Liver (tissue), 9 donors: ENCODE data around the gene CPAMD8. TPM values are rescaled to one million over a fixed set of nuclear protein-coding genes. Genes with fewer than 3 reads are reported as not detected.

Source experiments
- DNase-seq: peaks from one replicate; pipeline ENCODE4 v3.0.0-alpha.2; 2017; ENCODE audit warnings: low spot score
- H3K27ac ChIP-seq, 2 donors: one replicate each; pipeline ENCODE4 v1.7.0; 2013; ENCODE audit warnings: inconsistent platforms in 2 of 2, low read length in 2 of 2, control low read depth in 1 of 2, low read depth in 1 of 2, mild to moderate bottlenecking in 1 of 2
- H3K27me3 ChIP-seq, 4 donors: one replicate each; pipeline versions ENCODE4 v1.6.1 to v1.7.0; 2013; ENCODE audit warnings: low read length in 3 of 4, inconsistent platforms in 1 of 4, mild to moderate bottlenecking in 1 of 4, moderate library complexity in 1 of 4; ENCODE audit not compliant: control insufficient read depth in 4 of 4, insufficient read depth in 4 of 4
- H3K36me3 ChIP-seq, 4 donors: one replicate each; pipeline versions ENCODE4 v1.6.1 to v1.7.0; 2013; ENCODE audit warnings: low read length in 3 of 4, mild to moderate bottlenecking in 3 of 4, low read depth in 1 of 4, moderate library complexity in 1 of 4; ENCODE audit not compliant: control insufficient read depth in 4 of 4, insufficient read depth in 3 of 4
- H3K4me1 ChIP-seq, 4 donors: one replicate each; pipeline versions ENCODE4 v1.6.1 to v1.7.0; 2013; ENCODE audit warnings: low read length in 3 of 4, mild to moderate bottlenecking in 3 of 4, moderate library complexity in 1 of 4; ENCODE audit not compliant: control insufficient read depth in 4 of 4, insufficient read depth in 4 of 4
- H3K4me3 ChIP-seq, 3 donors: one replicate each; pipeline versions ENCODE4 v1.6.1 to v1.7.0; 2013; ENCODE audit warnings: low read length in 3 of 3, control low read depth in 1 of 3, low read depth in 1 of 3, mild to moderate bottlenecking in 1 of 3
- H3K9ac ChIP-seq, 2 donors: one replicate each; pipeline ENCODE4 v1.7.0; 2013; ENCODE audit warnings: low read length in 2 of 2, mild to moderate bottlenecking in 2 of 2, moderate library complexity in 2 of 2, control low read depth in 1 of 2, low read depth in 1 of 2
- H3K9me3 ChIP-seq, 4 donors: one replicate each; pipeline versions ENCODE4 v1.6.1 to v1.7.0; 2013; ENCODE audit warnings: low read length in 3 of 4; ENCODE audit not compliant: control insufficient read depth in 4 of 4
- CTCF ChIP-seq: fragments of 150-350 bp; IDR thresholded peaks from 2 replicates; pipeline ENCODE4 v1.5.1; 2017; ENCODE audit warnings: improper control_type of control experiment, low read depth, low read length; ENCODE audit not compliant: missing input control
- EGR1 ChIP-seq, 2 donors: IDR thresholded peaks; 2 replicates each; pipeline ENCODE4 v1.6.1; 2016 to 2018; ENCODE audit warnings: antibody characterized with exemption in 2 of 2, low read depth in 2 of 2
- FOXA1 ChIP-seq: IDR thresholded peaks from 2 replicates; pipeline ENCODE4 v1.6.1; 2016; ENCODE audit warnings: antibody characterized with exemption
- FOXA2 ChIP-seq: IDR thresholded peaks from 2 replicates; pipeline ENCODE4 v1.6.1; 2016; ENCODE audit warnings: antibody characterized with exemption
- GABPA ChIP-seq, 2 donors: IDR thresholded peaks in 1 of 2; conservative IDR thresholded peaks in 1 of 2; 2 replicates each; pipeline ENCODE4 v1.6.1; 2016; ENCODE audit warnings: antibody characterized with exemption in 2 of 2, mild to moderate bottlenecking in 1 of 2, moderate library complexity in 1 of 2
- HNF4A ChIP-seq, 2 donors: conservative IDR thresholded peaks; 2 replicates each; pipeline ENCODE4 v1.6.1; 2016; ENCODE audit warnings: antibody characterized with exemption in 2 of 2, mild to moderate bottlenecking in 2 of 2
- HNF4G ChIP-seq: IDR thresholded peaks from 2 replicates; pipeline ENCODE4 v1.6.1; 2016; ENCODE audit warnings: antibody characterized with exemption
- JUND ChIP-seq, 2 donors: IDR thresholded peaks; 2 replicates each; pipeline ENCODE4 v1.6.1; 2016; ENCODE audit warnings: antibody characterized with exemption in 2 of 2
- MAX ChIP-seq: IDR thresholded peaks from 2 replicates; pipeline ENCODE4 v1.6.1; 2016; ENCODE audit warnings: antibody characterized with exemption
- NR2F2 ChIP-seq: IDR thresholded peaks from 2 replicates; pipeline ENCODE4 v1.6.1; 2016; ENCODE audit warnings: antibody characterized with exemption
- RAD21 ChIP-seq, 2 donors: IDR thresholded peaks; 2 replicates each; pipeline ENCODE4 v1.6.1; 2016; ENCODE audit warnings: antibody characterized with exemption in 2 of 2, mild to moderate bottlenecking in 2 of 2
- RXRA ChIP-seq, 2 donors: IDR thresholded peaks; 2 replicates each; pipeline ENCODE4 v1.6.1; 2017 to 2018; ENCODE audit warnings: antibody characterized with exemption in 2 of 2, mild to moderate bottlenecking in 1 of 2
- SP1 ChIP-seq: IDR thresholded peaks from 2 replicates; pipeline ENCODE4 v1.6.1; 2018; ENCODE audit warnings: antibody characterized with exemption, mild to moderate bottlenecking
- TAF1 ChIP-seq: conservative IDR thresholded peaks from 2 replicates; pipeline ENCODE4 v1.6.1; 2016; ENCODE audit warnings: antibody characterized with exemption, mild to moderate bottlenecking
- YY1 ChIP-seq: IDR thresholded peaks from 2 replicates; pipeline ENCODE4 v1.6.1; 2016; ENCODE audit warnings: antibody characterized with exemption, mild to moderate bottlenecking
- ZBTB33 ChIP-seq: IDR thresholded peaks from 2 replicates; pipeline ENCODE4 v1.6.1; 2016; ENCODE audit warnings: antibody characterized with exemption
- WGBS: extraction: QIAGEN DNeasy Blood & Tissue Kit; methylation state at CpG from one replicate; pipeline ENCODE4 v1.1.7; 2013; 5-methylcytosine and 5-hydroxymethylcytosine counted together
- polyA plus RNA-seq, 2 donors: library from polyadenylated mRNA; stranded (reverse) in 1 of 2; unstranded in 1 of 2; fragments of 200-250 nt in 1 of 2; fragments of >200 nt in 1 of 2; fragmentation: Nextera tagmentation in 1 of 2; extraction: Ambion mirVana in 1 of 2; gene quantifications; one replicate each; pipeline versions ENCODE4 v1.2.1 to v1.2.3, GENCODE V29; 2013 to 2015
- total RNA-seq, 2 donors: library from RNA; depleted of rRNA; stranded (reverse); fragments of >200 nt; gene quantifications; one replicate each; pipeline ENCODE4 v1.2.3, GENCODE V29; 2014
- TF ChIP-seq, protein P1 (sequence below): IDR thresholded peaks from 2 replicates; pipeline ENCODE4 v1.6.1; 2016; ENCODE audit warnings: antibody characterized with exemption, mild to moderate bottlenecking
- TF ChIP-seq, protein P2 (sequence below): IDR thresholded peaks from 2 replicates; pipeline ENCODE4 v1.6.1; 2016; ENCODE audit warnings: antibody characterized with exemption
- donor health status: healthy.
- donor health status: healthy.
- donor health status: healthy.
- donor health status: healthy.
- donor health status: healthy.

The CPAMD8 gene
- total and polyA plus RNA-seq, 4 donors = 0.92 to 1.4 (median 1.1) TPM

- Histone ChIP-seq H3K27ac (peak overlapping the region in 1 of 2 donors; percentile 36), H3K36me3 (no peaks in the 10 kb centered on the region), H3K27me3 (no peaks in the 10 kb centered on the region), H3K4me3 (no peak overlapping the region), H3K9ac (no peak overlapping the region), H3K4me1 (no peaks in the 10 kb centered on the region), H3K9me3 (peaks cover 0 to 13% (median 2%) of the 10 kb centered on the region in 4 donors)
- TF ChIP-seq EGR1 (IDR thresholded peaks at IDR 0.05; ENCODE audit: low read depth in 2 of 2) = no peak
- TF ChIP-seq HNF4G = no peak
- TF ChIP-seq RAD21 (IDR thresholded peaks at IDR 0.05) = no peak
- TF ChIP-seq, protein P1, sequence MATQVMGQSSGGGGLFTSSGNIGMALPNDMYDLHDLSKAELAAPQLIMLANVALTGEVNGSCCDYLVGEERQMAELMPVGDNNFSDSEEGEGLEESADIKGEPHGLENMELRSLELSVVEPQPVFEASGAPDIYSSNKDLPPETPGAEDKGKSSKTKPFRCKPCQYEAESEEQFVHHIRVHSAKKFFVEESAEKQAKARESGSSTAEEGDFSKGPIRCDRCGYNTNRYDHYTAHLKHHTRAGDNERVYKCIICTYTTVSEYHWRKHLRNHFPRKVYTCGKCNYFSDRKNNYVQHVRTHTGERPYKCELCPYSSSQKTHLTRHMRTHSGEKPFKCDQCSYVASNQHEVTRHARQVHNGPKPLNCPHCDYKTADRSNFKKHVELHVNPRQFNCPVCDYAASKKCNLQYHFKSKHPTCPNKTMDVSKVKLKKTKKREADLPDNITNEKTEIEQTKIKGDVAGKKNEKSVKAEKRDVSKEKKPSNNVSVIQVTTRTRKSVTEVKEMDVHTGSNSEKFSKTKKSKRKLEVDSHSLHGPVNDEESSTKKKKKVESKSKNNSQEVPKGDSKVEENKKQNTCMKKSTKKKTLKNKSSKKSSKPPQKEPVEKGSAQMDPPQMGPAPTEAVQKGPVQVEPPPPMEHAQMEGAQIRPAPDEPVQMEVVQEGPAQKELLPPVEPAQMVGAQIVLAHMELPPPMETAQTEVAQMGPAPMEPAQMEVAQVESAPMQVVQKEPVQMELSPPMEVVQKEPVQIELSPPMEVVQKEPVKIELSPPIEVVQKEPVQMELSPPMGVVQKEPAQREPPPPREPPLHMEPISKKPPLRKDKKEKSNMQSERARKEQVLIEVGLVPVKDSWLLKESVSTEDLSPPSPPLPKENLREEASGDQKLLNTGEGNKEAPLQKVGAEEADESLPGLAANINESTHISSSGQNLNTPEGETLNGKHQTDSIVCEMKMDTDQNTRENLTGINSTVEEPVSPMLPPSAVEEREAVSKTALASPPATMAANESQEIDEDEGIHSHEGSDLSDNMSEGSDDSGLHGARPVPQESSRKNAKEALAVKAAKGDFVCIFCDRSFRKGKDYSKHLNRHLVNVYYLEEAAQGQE = peak; percentile 20
- TF ChIP-seq FOXA1 = no peak
- TF ChIP-seq, protein P2, sequence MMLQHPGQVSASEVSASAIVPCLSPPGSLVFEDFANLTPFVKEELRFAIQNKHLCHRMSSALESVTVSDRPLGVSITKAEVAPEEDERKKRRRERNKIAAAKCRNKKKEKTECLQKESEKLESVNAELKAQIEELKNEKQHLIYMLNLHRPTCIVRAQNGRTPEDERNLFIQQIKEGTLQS = peak; percentile 85
- TF ChIP-seq HNF4A (conservative IDR thresholded peaks at IDR 0.05) = peak; percentile 50 to 65
- no peak for TF ChIP-seq MAX
- TF ChIP-seq YY1 = peak; percentile 18
- TF ChIP-seq FOXA2 = no peak
- no peak for TF ChIP-seq TAF1
- TF ChIP-seq JUND (IDR thresholded peaks at IDR 0.05) = no peak
- TF ChIP-seq SP1 = peak; percentile 74
- no peak for TF ChIP-seq CTCF
- TF ChIP-seq RXRA (IDR thresholded peaks at IDR 0.05) = peak; percentile 28
- TF ChIP-seq GABPA (IDR thresholded peaks at IDR 0.05 in 1 of 2, conservative IDR thresholded peaks at IDR 0.05 in 1 of 2) = no peak
- no peak for TF ChIP-seq ZBTB33
- peak; percentile 76 for TF ChIP-seq NR2F2
- DNase-seq = no peak
- WGBS = 49% methylated on average over 20 of the region's 20 CpGs
Measured at GRCh38 chr19:16886305-16886880, 140.2 kb downstream of the CPAMD8 start.
